Kidney (tissue), 14 donors: Measurements from ENCODE around the gene TRIM44. TPM values are rescaled to one million over a fixed set of nuclear protein-coding genes. Genes with fewer than 3 reads are reported as not detected.
"Not testable (repeated sequence)": the region's sequence is repeated elsewhere in the genome, so short reads cannot be mapped to it uniquely, and the experiment has no call there.

ENCODE experiments used
- DNase-seq, 5 donors: peaks; one replicate each; pipeline ENCODE4 v3.0.0-alpha.2; 2013 to 2020
- FAIRE-seq: peaks from 2 replicates; lab custom pipeline; 2012; peaks lifted over from hg19 to GRCh38; lab: Jason Lieb, UNC
- H3K27ac ChIP-seq, 2 donors: one replicate each; pipeline ENCODE4 v1.7.0; 2013; ENCODE audit warnings: low read depth in 2 of 2, low read length in 2 of 2, inconsistent platforms in 1 of 2
- H3K27me3 ChIP-seq: one replicate; pipeline ENCODE4 v1.7.1; 2013; ENCODE audit warnings: low read length, inconsistent platforms; ENCODE audit not compliant: control insufficient read depth, insufficient read depth
- H3K36me3 ChIP-seq, 3 donors: one replicate each; pipeline versions ENCODE4 v1.7.0 to v1.7.1; 2013; ENCODE audit warnings: low read length in 3 of 3, control low read depth in 1 of 3, inconsistent platforms in 1 of 3; ENCODE audit not compliant: insufficient read depth in 3 of 3, control insufficient read depth in 2 of 3
- H3K4me1 ChIP-seq, 3 donors: one replicate each; pipeline versions ENCODE4 v1.7.0 to v1.7.1; 2013; ENCODE audit warnings: low read length in 3 of 3, inconsistent platforms in 1 of 3, low read depth in 1 of 3; ENCODE audit not compliant: control insufficient read depth in 2 of 3, insufficient read depth in 2 of 3
- H3K4me3 ChIP-seq, 3 donors: one replicate each; pipeline versions ENCODE4 v1.7.0 to v1.8.1; 2013; ENCODE audit warnings: low read length in 3 of 3, control low read depth in 1 of 3, inconsistent platforms in 1 of 3
- H3K9ac ChIP-seq, 3 donors: one replicate each; pipeline versions ENCODE4 v1.7.0 to v1.7.1; 2013; ENCODE audit warnings: low read length in 3 of 3, control low read depth in 1 of 3, inconsistent platforms in 1 of 3
- H3K9me3 ChIP-seq, 3 donors: one replicate each; pipeline versions ENCODE4 v1.7.0 to v1.7.1; 2013; ENCODE audit warnings: low read length in 3 of 3, control low read depth in 1 of 3, inconsistent platforms in 1 of 3; ENCODE audit not compliant: control insufficient read depth in 2 of 3, insufficient read depth in 1 of 3
- intact Hi-C: fragments of 100-400 bp; cut with DNase I; formaldehyde crosslinking; loops from one replicate; pipeline ENCODE4 v1.11.1; 2022
- polyA plus RNA-seq: library from polyadenylated mRNA; stranded (reverse); fragments of 350-450 nt; fragmentation: Illumina TruSeq; extraction: RNeasy Lipid Tissue Mini Kit (QIAGEN cat#74804); gene quantifications from one replicate; pipeline ENCODE4 v1.2.3, GENCODE V29; 2014; ENCODE audit warnings: low read depth, low replicate concordance; ENCODE audit not compliant: insufficient read depth
- total RNA-seq: library from RNA; stranded (reverse); fragmentation: NEBNext Ultra II Directional; extraction: Animal tissue kit (Norgen Biotek cat#: 25700); gene quantifications from one replicate; pipeline ENCODE4 v1.2.1, GENCODE V29; 2021
- TF ChIP-seq, protein P1 (sequence below): IDR thresholded peaks from 3 replicates; pipeline ENCODE4 v1.5.1; 2012; ENCODE audit warnings: mild to moderate bottlenecking, moderate library complexity, borderline replicate concordance; ENCODE audit not compliant: insufficient read depth; ENCODE audit errors: extremely low read depth
- donor health status: control.
- donor health status: control.
- donor health status: control.
- donor health status: control.
- donor health status: control.
- donor health status: DM: yes; HTN: yes; CAD: no.
- donor health status: Normal renal cell carcinoma (clear cell type).

TRIM44 gene
- total and polyA plus RNA-seq, 2 donors from 2014 or later = 14.5 to 88.9 TPM

DNA sequence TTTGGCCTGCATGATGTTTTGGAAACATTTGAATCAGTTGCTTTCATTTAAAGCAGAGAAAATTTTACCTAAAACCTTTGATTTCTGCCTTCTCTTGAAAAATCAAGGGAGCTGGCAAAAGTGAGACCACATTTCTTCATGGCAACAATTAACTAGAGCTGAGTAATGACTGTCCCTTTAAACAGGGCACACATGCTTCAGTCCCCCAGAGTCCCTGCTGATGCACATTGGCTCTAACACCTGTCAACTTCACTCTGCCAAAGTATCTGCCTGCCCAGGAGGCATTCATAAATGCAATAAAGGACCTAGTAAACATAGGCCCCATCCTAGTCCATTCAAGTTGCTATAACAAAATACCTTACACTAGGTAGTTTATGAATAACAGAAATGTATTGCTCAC lies 194.2 kb downstream of the TRIM44 start:
- TF ChIP-seq, protein P1, sequence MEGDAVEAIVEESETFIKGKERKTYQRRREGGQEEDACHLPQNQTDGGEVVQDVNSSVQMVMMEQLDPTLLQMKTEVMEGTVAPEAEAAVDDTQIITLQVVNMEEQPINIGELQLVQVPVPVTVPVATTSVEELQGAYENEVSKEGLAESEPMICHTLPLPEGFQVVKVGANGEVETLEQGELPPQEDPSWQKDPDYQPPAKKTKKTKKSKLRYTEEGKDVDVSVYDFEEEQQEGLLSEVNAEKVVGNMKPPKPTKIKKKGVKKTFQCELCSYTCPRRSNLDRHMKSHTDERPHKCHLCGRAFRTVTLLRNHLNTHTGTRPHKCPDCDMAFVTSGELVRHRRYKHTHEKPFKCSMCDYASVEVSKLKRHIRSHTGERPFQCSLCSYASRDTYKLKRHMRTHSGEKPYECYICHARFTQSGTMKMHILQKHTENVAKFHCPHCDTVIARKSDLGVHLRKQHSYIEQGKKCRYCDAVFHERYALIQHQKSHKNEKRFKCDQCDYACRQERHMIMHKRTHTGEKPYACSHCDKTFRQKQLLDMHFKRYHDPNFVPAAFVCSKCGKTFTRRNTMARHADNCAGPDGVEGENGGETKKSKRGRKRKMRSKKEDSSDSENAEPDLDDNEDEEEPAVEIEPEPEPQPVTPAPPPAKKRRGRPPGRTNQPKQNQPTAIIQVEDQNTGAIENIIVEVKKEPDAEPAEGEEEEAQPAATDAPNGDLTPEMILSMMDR = no peak

DNA sequence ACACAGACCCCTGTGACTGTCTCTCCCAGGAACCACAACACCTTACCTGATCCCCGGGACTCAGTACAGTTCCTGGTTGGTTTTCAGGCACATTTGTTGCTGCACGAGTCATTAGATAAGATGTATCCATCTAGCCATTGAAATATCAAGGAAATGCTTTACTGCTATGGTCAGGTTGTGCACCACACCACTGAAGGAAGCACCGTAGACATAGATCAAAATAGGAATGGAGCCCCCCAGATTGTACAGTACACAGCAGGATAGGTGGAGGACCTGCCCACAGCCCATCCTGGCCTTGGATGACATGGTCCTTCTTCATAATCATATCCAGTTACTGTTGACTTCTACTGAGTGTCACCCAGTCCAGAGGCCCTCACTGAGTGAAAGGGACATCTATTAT lies 195.3 kb downstream of the TRIM44 start:
- FAIRE-seq (no peak), DNase-seq (no peak)
- intact Hi-C loops = no loop called here
- Histone ChIP-seq H3K4me1 (no peaks in the 10 kb centered on the region), H3K27ac (no peak overlapping the region), H3K4me3 (no peak overlapping the region), H3K36me3 (no peaks in the 10 kb centered on the region), H3K9me3 (no peaks in the 10 kb centered on the region), H3K27me3 (no peaks in the 10 kb centered on the region), H3K9ac (no peak overlapping the region)
- TF ChIP-seq, protein P1 = no peak

More for the DNA sequence above, 194.2 kb downstream of the TRIM44 start:
- intact Hi-C loops = no loop called here
- Histone ChIP-seq H3K4me1 (no peaks in the 10 kb centered on the region), H3K9ac (no peak overlapping the region), H3K27me3 (no peaks in the 10 kb centered on the region), H3K36me3 (no peaks in the 10 kb centered on the region), H3K9me3 (no peaks in the 10 kb centered on the region), H3K4me3 (no peak overlapping the region), H3K27ac (no peak overlapping the region)
- no peak for FAIRE-seq
- no peak for DNase-seq

DNA sequence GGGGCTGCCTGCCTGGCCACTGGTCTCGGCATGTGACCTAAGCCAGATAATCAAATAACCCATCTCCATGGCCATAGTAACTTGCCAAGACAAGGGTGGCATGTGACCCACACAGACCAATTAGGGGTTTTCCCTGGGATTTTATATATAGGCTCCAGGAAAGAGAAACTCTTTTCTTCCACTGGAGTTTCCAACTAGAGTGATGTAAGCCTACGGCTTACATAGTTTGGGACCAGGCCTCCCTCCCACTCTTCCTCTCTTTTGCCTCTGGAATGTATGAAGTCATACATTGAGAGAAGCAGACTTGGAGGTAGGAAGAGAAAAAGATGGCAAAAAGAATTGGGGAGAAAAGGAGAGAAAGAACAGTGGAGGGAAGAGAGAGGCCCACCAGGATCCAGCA lies 196.7 kb downstream of the TRIM44 start:
- no peak overlapping the region for H3K9ac ChIP-seq
- no peak for DNase-seq
- FAIRE-seq = no peak

DNA sequence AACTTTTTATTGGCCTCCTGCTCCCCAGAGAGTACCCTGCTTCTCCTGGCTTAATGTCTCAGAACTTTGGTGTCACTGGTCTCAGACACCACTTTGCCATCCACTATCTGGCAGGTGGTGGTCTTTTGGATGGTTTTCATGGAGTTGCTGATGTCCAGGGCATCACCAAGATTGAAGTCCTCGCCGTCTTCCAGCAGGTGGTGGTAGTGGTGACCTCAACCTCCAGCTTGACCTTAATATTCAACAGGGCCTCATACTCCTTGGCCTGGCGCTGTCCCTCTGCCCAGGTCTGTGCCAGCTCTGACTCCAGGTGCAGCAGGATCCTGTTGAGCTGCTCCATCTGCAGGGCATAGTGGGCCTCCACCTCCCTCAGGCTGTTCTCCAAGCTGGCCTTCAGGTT lies 197.6 kb downstream of the TRIM44 start:
- H3K4me1 ChIP-seq, H3K36me3 ChIP-seq, H3K9ac ChIP-seq, H3K27ac ChIP-seq, H3K9me3 ChIP-seq, H3K4me3 ChIP-seq, H3K27me3 ChIP-seq, FAIRE-seq, intact Hi-C loops, DNase-seq: not testable (repeated sequence)

More for the DNA sequence above, 196.7 kb downstream of the TRIM44 start:
- H3K4me3 ChIP-seq = no peak overlapping the region
- H3K9me3 ChIP-seq = no peaks in the 10 kb centered on the region
- no peaks in the 10 kb centered on the region for H3K27me3 ChIP-seq
- intact Hi-C loops = no loop called here
- TF ChIP-seq, protein P1 = no peak
- no peaks in the 10 kb centered on the region for H3K36me3 ChIP-seq
- no peak overlapping the region for H3K27ac ChIP-seq
- H3K4me1 ChIP-seq = no peaks in the 10 kb centered on the region
